PC-9 (cell line): ENCODE results near the gene DNASE1L1.

Source experiments
- CTCF ChIP-seq: fragments of 200-600 bp; sonication (generic); conservative IDR thresholded peaks from 2 replicates; pipeline ENCODE4 v1.6.1; 2017; ENCODE audit warnings: mixed run types, antibody characterized with exemption, mild to moderate bottlenecking, moderate library complexity
- EZH2 ChIP-seq: fragments of 200-600 bp; sonication (generic); IDR thresholded peaks from 2 replicates; pipeline ENCODE4 v1.8.0; 2017; ENCODE audit warnings: antibody characterized with exemption, low read depth

GRCh38 chrX:154435171-154435733 lies 26.2 kb upstream of the DNASE1L1 start:
- TF ChIP-seq CTCF (no peak), EZH2 (no peak)
